H9 (cell line): ENCODE data around the gene XPO1. TPM values are rescaled to one million over a fixed set of nuclear protein-coding genes. Genes with fewer than 3 reads are reported as not detected.

ENCODE experiments used
- DNase-seq: peaks from one replicate; pipeline ENCODE4 v3.0.0-alpha.2; 2017
- H2AFZ ChIP-seq: one replicate; pipeline ENCODE4 v1.6.1; 2013; ENCODE audit warnings: mild to moderate bottlenecking, low read length, control low read depth, moderate library complexity
- H2AK5ac ChIP-seq: 2 replicates; pipeline ENCODE4 v1.6.1; 2013; ENCODE audit warnings: low read length, control low read depth, mixed read lengths; ENCODE audit not compliant: insufficient read length
- H2BK120ac ChIP-seq: one replicate; pipeline ENCODE4 v1.6.1; 2013; ENCODE audit warnings: low read depth, mild to moderate bottlenecking, low read length, control low read depth, inconsistent platforms; ENCODE audit not compliant: poor library complexity, severe bottlenecking
- H2BK12ac ChIP-seq: 2 replicates; pipeline ENCODE4 v1.6.1; 2013; ENCODE audit warnings: low read length, control low read depth, mixed read lengths, low read depth; ENCODE audit not compliant: insufficient read length
- H2BK15ac ChIP-seq: 2 replicates; pipeline ENCODE4 v1.6.1; 2013; ENCODE audit warnings: low read depth, low read length, control low read depth
- H2BK20ac ChIP-seq: one replicate; pipeline ENCODE4 v1.6.1; 2013; ENCODE audit warnings: low read depth, mild to moderate bottlenecking, low read length, control low read depth, inconsistent platforms; ENCODE audit not compliant: poor library complexity, severe bottlenecking
- H2BK5ac ChIP-seq: 2 replicates; pipeline ENCODE4 v1.6.1; 2013; ENCODE audit warnings: low read length, control low read depth, mixed read lengths; ENCODE audit not compliant: insufficient read length
- H3K14ac ChIP-seq: 2 replicates; pipeline ENCODE4 v1.6.1; 2013; ENCODE audit warnings: low read length, control low read depth; ENCODE audit not compliant: insufficient read depth
- H3K18ac ChIP-seq: 2 replicates; pipeline ENCODE4 v1.6.1; 2013; ENCODE audit warnings: low read depth, mild to moderate bottlenecking, mixed read lengths, low read length, control low read depth; ENCODE audit not compliant: insufficient read length
- H3K23ac ChIP-seq: 2 replicates; pipeline ENCODE4 v1.6.1; 2013; ENCODE audit warnings: low read length, control low read depth, mixed read lengths, low read depth; ENCODE audit not compliant: insufficient read length
- H3K23me2 ChIP-seq: 2 replicates; pipeline ENCODE4 v1.6.1; 2013; ENCODE audit warnings: low read depth, mild to moderate bottlenecking, mixed read lengths, low read length, control low read depth; ENCODE audit not compliant: insufficient read length, poor library complexity, severe bottlenecking
- H3K27ac ChIP-seq: 2 replicates; pipeline ENCODE4 v1.5.1; 2013; ENCODE audit warnings: low read length, control low read depth, mixed read lengths, low read depth; ENCODE audit not compliant: insufficient read length
- H3K27me3 ChIP-seq: 2 replicates; pipeline ENCODE4 v1.6.1; 2013; ENCODE audit warnings: low read length, control low read depth, inconsistent platforms; ENCODE audit not compliant: insufficient read depth
- H3K4ac ChIP-seq: 2 replicates; pipeline ENCODE4 v1.6.1; 2013; ENCODE audit warnings: low read depth, mild to moderate bottlenecking, control low read depth, inconsistent platforms, low read length, moderate library complexity
- H3K4me1 ChIP-seq: 2 replicates; pipeline ENCODE4 v1.6.1; 2013; ENCODE audit warnings: low read length, control low read depth, inconsistent platforms; ENCODE audit not compliant: insufficient read depth
- H3K4me2 ChIP-seq: 2 replicates; pipeline ENCODE4 v1.6.1; 2013; ENCODE audit warnings: low read length, control low read depth, mixed read lengths; ENCODE audit not compliant: insufficient read length, insufficient read depth
- H3K56ac ChIP-seq: 2 replicates; pipeline ENCODE4 v1.6.1; 2013; ENCODE audit warnings: low read depth, mild to moderate bottlenecking, mixed read lengths, low read length, control low read depth; ENCODE audit not compliant: insufficient read length
- H3K79me1 ChIP-seq: 2 replicates; pipeline ENCODE4 v1.6.1; 2013; ENCODE audit warnings: low read depth, mild to moderate bottlenecking, moderate library complexity, low read length, control low read depth, inconsistent platforms; ENCODE audit not compliant: insufficient read depth, poor library complexity, severe bottlenecking
- H3K79me2 ChIP-seq: 2 replicates; pipeline ENCODE4 v1.6.1; 2013; ENCODE audit warnings: low read length, control low read depth, inconsistent platforms; ENCODE audit not compliant: insufficient read depth
- H3K9ac ChIP-seq: 2 replicates; pipeline ENCODE4 v1.6.1; 2013; ENCODE audit warnings: low read length, control low read depth, mixed read lengths; ENCODE audit not compliant: insufficient read length; ENCODE audit errors: extremely low read depth
- H3K9me3 ChIP-seq: one replicate; pipeline ENCODE4 v1.6.1; 2013; ENCODE audit warnings: low read depth, low read length, inconsistent platforms; ENCODE audit not compliant: control insufficient read depth
- H3T11ph ChIP-seq: one replicate; pipeline ENCODE4 v1.6.1; 2013; ENCODE audit warnings: mild to moderate bottlenecking, low read length, control low read depth, inconsistent platforms
- H4K20me1 ChIP-seq: one replicate; pipeline ENCODE4 v1.6.1; 2013; ENCODE audit not compliant: control insufficient read depth, insufficient read length, insufficient read depth
- H4K5ac ChIP-seq: 2 replicates; pipeline ENCODE4 v1.6.1; 2013; ENCODE audit warnings: low read depth, mild to moderate bottlenecking, mixed read lengths, low read length, control low read depth; ENCODE audit not compliant: insufficient read length
- H4K8ac ChIP-seq: replicated peaks from 2 replicates; pipeline ENCODE4 v1.6.1; 2013; ENCODE audit warnings: low read length, control low read depth, mixed read lengths, low read depth; ENCODE audit not compliant: insufficient read length
- H4K91ac ChIP-seq: 2 replicates; pipeline ENCODE4 v1.6.1; 2013; ENCODE audit warnings: low read depth, mild to moderate bottlenecking, moderate library complexity, mixed read lengths, low read length, control low read depth; ENCODE audit not compliant: insufficient read length
- H3K27ac Mint-ChIP-seq, 3 experiments: 2 replicates in 2 of 3; 3 replicates in 1 of 3; pipeline ENCODE4 v1.8.0; 2020 to 2021; ENCODE audit warnings: mixed read lengths in 3 of 3, mild to moderate bottlenecking in 1 of 3, moderate library complexity in 1 of 3
- H3K27me3 Mint-ChIP-seq: 2 replicates; pipeline ENCODE4 v1.8.0; 2021; ENCODE audit warnings: low read depth, mild to moderate bottlenecking, moderate library complexity, mixed read lengths
- H3K36me3 Mint-ChIP-seq, 3 experiments: 2 replicates in 2 of 3; 3 replicates in 1 of 3; pipeline ENCODE4 v1.8.0; 2020 to 2021; ENCODE audit warnings: low read depth in 3 of 3, mixed read lengths in 3 of 3; ENCODE audit not compliant: insufficient read depth in 1 of 3
- H3K4me1 Mint-ChIP-seq, 2 experiments: 2 replicates each; pipeline ENCODE4 v1.8.0; 2020; ENCODE audit warnings: mixed read lengths in 2 of 2
- H3K4me3 Mint-ChIP-seq, 2 experiments: 2 replicates in 1 of 2; 3 replicates in 1 of 2; pipeline ENCODE4 v1.8.0; 2020 to 2021; ENCODE audit warnings: mild to moderate bottlenecking in 2 of 2, mixed read lengths in 2 of 2, moderate library complexity in 1 of 2
- H3K9me3 Mint-ChIP-seq, 2 experiments: 2 replicates in 1 of 2; 3 replicates in 1 of 2; pipeline ENCODE4 v1.8.0; 2020; ENCODE audit warnings: mild to moderate bottlenecking in 2 of 2, mixed read lengths in 2 of 2, moderate library complexity in 1 of 2
- WGBS: extraction: QIAGEN DNeasy Blood & Tissue Kit; methylation state at CpG from one replicate; pipeline ENCODE4 v1.1.7; 2013; ENCODE audit warnings: missing lambda C conversion rate, low lambda C conversion rate, mixed read lengths; ENCODE audit not compliant: insufficient read length; ENCODE audit errors: extremely low coverage; 5-methylcytosine and 5-hydroxymethylcytosine counted together
- total RNA-seq: library from RNA; stranded (reverse); gene quantifications from 2 replicates; pipeline ENCODE4 v1.2.1, GENCODE V29; 2021
- TF ChIP-seq, protein P1 (sequence below): fragments of 200-600 bp; sonication (generic); conservative IDR thresholded peaks from 3 replicates; pipeline ENCODE4 v1.8.0; 2021; ENCODE audit warnings: antibody characterized with exemption, mild to moderate bottlenecking

Gene XPO1
- total RNA-seq, 1 experiment from 2014 or later = 320 TPM

DNA sequence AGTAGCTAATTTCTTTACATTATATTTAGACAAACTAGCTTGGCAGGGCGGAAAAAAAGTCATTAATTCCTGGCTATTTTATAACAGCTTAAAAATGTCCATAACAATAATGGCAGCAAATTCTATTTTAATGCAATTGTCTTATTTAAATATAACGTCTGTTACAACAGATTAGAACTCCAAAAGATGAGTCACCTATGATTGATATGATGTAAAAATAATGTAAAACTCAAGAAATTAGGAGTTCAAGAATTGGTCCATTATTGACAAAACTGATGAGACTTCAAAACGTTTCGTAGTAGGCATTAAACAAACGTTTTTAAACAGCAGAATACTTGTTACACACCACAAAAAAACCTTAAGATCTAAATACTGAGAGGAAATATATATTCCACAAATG, 2.7 kb downstream of the XPO1 start:
- H2BK20ac ChIP-seq = no peak overlapping the region
- no peak overlapping the region for H3K23ac ChIP-seq
- Mint-ChIP-seq H3K4me1 (peaks cover 26 to 46% of the 10 kb centered on the region in 2 experiments), H3K27me3 (peaks cover 4% of the 10 kb centered on the region), H3K4me3 (peak overlapping the region; percentile 93 to 98), H3K9me3 (peaks cover 8 to 11% of the 10 kb centered on the region in 2 experiments), H3K36me3 (peaks cover 24 to 49% (median 41%) of the 10 kb centered on the region in 3 experiments), H3K27ac (peak overlapping the region in 2 of 3 experiments; percentile 57 to 74; a peak in 2 of 7 replicates)
- H2BK5ac ChIP-seq = no peak overlapping the region
- no peak overlapping the region for H2BK15ac ChIP-seq
- H2AK5ac ChIP-seq = no peak overlapping the region
- H3T11ph ChIP-seq = no peak overlapping the region
- H3K4ac ChIP-seq = no peak overlapping the region
- H3K9ac ChIP-seq = peak overlapping the region; percentile 25
- H3K27ac ChIP-seq = no peak overlapping the region
- H3K14ac ChIP-seq = no peak overlapping the region
- H4K5ac ChIP-seq = no peak overlapping the region
- no CpG with 5 or more reads among the region's 5 CpGs for WGBS
- peak overlapping the region; percentile 54 for H3K4me2 ChIP-seq
- H3K18ac ChIP-seq = no peak overlapping the region
- TF ChIP-seq, protein P1, sequence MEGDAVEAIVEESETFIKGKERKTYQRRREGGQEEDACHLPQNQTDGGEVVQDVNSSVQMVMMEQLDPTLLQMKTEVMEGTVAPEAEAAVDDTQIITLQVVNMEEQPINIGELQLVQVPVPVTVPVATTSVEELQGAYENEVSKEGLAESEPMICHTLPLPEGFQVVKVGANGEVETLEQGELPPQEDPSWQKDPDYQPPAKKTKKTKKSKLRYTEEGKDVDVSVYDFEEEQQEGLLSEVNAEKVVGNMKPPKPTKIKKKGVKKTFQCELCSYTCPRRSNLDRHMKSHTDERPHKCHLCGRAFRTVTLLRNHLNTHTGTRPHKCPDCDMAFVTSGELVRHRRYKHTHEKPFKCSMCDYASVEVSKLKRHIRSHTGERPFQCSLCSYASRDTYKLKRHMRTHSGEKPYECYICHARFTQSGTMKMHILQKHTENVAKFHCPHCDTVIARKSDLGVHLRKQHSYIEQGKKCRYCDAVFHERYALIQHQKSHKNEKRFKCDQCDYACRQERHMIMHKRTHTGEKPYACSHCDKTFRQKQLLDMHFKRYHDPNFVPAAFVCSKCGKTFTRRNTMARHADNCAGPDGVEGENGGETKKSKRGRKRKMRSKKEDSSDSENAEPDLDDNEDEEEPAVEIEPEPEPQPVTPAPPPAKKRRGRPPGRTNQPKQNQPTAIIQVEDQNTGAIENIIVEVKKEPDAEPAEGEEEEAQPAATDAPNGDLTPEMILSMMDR = no peak
- no peak overlapping the region for H4K91ac ChIP-seq
- no peak overlapping the region for H2AFZ ChIP-seq
- H2BK120ac ChIP-seq = no peak overlapping the region
- peaks cover 4% of the 10 kb centered on the region for H3K23me2 ChIP-seq
- H3K56ac ChIP-seq = no peak overlapping the region
- no peaks in the 10 kb centered on the region for H3K79me1 ChIP-seq
- no peaks in the 10 kb centered on the region for H3K4me1 ChIP-seq
- H3K79me2 ChIP-seq = peaks cover 47% of the 10 kb centered on the region
- no peaks in the 10 kb centered on the region for H4K20me1 ChIP-seq
- H3K9me3 ChIP-seq = no peaks in the 10 kb centered on the region
- no peak overlapping the region for H4K8ac ChIP-seq
- H3K27me3 ChIP-seq = no peaks in the 10 kb centered on the region
- no peak overlapping the region for H2BK12ac ChIP-seq
- DNase-seq = no peak
